Measurements from ENCODE around the gene TMEM54.

- TF ChIP-seq POLR2AphosphoS5 (IDR thresholded peaks at IDR 0.05; ENCODE audit: low read depth) (no peak), CTCF (IDR thresholded peaks at IDR 0.05; ENCODE audit: insufficient read depth, low read length) (no peak), GABPA (IDR thresholded peaks at IDR 0.05; ENCODE audit: low read depth) (no peak)
- TF ChIP-seq, protein P1, sequence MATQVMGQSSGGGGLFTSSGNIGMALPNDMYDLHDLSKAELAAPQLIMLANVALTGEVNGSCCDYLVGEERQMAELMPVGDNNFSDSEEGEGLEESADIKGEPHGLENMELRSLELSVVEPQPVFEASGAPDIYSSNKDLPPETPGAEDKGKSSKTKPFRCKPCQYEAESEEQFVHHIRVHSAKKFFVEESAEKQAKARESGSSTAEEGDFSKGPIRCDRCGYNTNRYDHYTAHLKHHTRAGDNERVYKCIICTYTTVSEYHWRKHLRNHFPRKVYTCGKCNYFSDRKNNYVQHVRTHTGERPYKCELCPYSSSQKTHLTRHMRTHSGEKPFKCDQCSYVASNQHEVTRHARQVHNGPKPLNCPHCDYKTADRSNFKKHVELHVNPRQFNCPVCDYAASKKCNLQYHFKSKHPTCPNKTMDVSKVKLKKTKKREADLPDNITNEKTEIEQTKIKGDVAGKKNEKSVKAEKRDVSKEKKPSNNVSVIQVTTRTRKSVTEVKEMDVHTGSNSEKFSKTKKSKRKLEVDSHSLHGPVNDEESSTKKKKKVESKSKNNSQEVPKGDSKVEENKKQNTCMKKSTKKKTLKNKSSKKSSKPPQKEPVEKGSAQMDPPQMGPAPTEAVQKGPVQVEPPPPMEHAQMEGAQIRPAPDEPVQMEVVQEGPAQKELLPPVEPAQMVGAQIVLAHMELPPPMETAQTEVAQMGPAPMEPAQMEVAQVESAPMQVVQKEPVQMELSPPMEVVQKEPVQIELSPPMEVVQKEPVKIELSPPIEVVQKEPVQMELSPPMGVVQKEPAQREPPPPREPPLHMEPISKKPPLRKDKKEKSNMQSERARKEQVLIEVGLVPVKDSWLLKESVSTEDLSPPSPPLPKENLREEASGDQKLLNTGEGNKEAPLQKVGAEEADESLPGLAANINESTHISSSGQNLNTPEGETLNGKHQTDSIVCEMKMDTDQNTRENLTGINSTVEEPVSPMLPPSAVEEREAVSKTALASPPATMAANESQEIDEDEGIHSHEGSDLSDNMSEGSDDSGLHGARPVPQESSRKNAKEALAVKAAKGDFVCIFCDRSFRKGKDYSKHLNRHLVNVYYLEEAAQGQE (IDR thresholded peaks at IDR 0.05; ENCODE audit: insufficient replicate concordance, low read depth), result no peak
Observed at GRCh38 chr1:32939655-32940371, 38.6 kb upstream of the TMEM54 start.
